Measurements from ENCODE around the gene CFAP53. TPM values are rescaled to one million over a fixed set of nuclear protein-coding genes. Genes with fewer than 3 reads are reported as not detected.
A peak's percentile ranks its signal among the peaks of the same experiment; 100 is the strongest.
"Not testable (repeated sequence)": the region's sequence is repeated elsewhere in the genome, so short reads cannot be mapped to it uniquely, and the experiment has no call there.

Gene CFAP53, protein sequence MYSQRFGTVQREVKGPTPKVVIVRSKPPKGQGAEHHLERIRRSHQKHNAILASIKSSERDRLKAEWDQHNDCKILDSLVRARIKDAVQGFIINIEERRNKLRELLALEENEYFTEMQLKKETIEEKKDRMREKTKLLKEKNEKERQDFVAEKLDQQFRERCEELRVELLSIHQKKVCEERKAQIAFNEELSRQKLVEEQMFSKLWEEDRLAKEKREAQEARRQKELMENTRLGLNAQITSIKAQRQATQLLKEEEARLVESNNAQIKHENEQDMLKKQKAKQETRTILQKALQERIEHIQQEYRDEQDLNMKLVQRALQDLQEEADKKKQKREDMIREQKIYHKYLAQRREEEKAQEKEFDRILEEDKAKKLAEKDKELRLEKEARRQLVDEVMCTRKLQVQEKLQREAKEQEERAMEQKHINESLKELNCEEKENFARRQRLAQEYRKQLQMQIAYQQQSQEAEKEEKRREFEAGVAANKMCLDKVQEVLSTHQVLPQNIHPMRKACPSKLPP
- 0.25 and 0.87 TPM in 2 replicates for total RNA-seq (2012; rRNA removed)

DNA sequence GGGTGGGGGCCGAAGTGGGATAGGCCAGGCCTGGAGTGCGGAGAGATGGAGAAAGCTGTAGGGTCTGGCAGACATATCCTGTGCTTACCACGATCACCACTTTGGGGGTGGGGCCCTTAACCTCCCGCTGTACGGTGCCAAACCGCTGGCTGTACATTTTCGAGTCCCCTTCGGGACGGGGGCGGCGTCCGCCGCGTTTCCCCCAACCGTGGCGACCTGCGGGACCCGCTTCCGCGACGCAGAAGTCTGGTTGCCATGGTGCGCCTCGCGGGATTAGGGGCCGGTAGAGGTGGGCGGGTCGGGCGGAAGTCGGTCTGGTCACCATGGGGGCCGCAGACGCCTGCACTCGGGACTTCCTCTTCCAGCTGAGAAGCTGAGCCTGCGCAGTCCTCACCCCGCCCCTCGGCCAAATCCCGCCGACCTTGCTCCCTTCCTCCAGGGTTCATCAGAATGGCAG, at the start of gene CFAP53:
CFAP53 (minus strand) TSS at position 248 of the 457 bp plus-strand sequence; CDS start at position 157, 91 bp downstream.
- Histone ChIP-seq H3K9ac (ENCODE audit: low read depth, low read length) (peak within 1 kb of the TSS; percentile 73), H3K4me1 (ENCODE audit: control insufficient read depth, insufficient read depth, low read length) (peaks cover 4% of the 10 kb centered on the region), H3K4me2 (ENCODE audit: low read length) (peak within 1 kb of the TSS; percentile 80), H3K9me3 (replicated peaks; ENCODE audit: low read length) (no peaks in the 10 kb centered on the region), H3K4me3 (ENCODE audit: low read length) (peak within 1 kb of the TSS; percentile 75), H3K36me3 (ENCODE audit: insufficient read depth, low read length) (peaks cover 38% of the 10 kb centered on the region), H3K27me3 (ENCODE audit: control insufficient read depth, insufficient read depth, low read length) (peaks cover 8% of the 10 kb centered on the region)

DNA sequence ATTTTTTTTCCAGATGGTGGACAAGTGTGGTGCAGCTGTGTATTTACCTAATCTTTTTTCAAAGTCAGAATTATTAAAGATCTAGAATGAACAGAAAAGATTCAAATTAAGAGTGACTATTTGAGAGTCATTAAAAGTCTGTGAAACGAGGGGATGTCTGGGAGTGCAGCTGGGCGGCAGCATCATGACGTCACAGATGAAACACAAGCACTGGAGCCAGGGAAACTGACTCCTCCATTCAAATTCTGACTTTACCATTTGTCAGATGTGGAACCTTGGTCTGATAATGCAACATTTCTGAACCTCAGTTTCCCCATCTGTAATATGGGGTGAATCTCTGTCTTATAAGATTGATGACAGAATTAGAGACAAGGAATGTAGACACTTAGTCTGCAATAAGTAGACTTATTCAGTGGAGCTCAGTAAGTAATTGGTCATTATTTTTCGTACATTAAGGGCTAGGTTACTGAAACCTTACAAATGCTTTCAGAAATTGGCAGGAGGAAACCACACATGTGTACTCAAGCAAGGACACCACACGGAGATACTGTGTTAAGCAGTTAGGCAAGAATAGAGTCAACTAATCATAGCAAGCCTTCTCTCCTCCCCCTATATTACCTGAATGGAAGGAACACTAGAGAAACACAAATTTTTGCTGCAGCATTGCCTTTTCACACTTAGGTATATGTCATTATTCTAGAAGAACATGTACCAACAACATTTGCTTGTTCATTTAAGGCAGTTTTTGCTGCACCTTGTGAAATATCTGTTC, 49.0 kb upstream of the CFAP53 start:
- Histone ChIP-seq H3K36me3 (ENCODE audit: insufficient read depth, low read length) (no peaks in the 10 kb centered on the region), H3K9me3 (replicated peaks; ENCODE audit: low read length) (no peaks in the 10 kb centered on the region), H3K4me1 (ENCODE audit: control insufficient read depth, insufficient read depth, low read length) (no peaks in the 10 kb centered on the region), H3K4me2 (ENCODE audit: low read length) (no peak overlapping the region), H3K27me3 (ENCODE audit: control insufficient read depth, insufficient read depth, low read length) (peaks cover 20% of the 10 kb centered on the region), H3K9ac (ENCODE audit: low read depth, low read length) (no peak overlapping the region), H3K4me3 (ENCODE audit: low read length) (no peak overlapping the region)

DNA sequence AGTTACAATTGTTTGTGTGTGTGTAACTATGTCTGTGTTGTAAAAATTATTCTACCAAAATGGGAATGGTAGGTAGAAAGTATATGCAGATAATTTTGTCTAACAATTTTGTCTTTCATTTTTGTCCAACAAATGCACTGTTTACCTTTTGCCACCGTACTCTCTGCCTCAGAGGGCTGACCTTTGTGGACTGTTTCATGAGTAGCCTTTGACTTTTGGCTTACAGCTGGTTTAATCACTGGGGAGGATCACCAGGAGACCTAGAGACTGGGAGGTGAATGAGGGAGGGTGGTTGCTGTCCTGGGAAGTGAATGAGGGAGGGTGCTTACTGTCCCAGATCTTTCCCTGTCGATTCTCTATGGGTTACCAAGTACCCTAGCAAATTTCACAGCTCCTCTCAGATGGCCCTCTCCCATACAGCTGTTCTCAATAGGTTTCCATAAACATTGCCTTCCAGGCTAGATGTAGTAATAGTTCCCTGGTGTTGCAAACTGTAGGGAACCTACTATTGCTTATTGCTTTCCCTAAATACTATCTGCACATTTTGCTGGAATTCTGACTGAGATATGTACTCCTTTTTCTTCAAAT, 47.7 kb upstream of the CFAP53 start:
- no peaks in the 10 kb centered on the region for H3K4me1 ChIP-seq (ENCODE audit: control insufficient read depth, insufficient read depth, low read length)
- H3K4me3 ChIP-seq (ENCODE audit: low read length) = no peak overlapping the region
- H3K27me3 ChIP-seq (ENCODE audit: control insufficient read depth, insufficient read depth, low read length) = peaks cover 20% of the 10 kb centered on the region
- no peaks in the 10 kb centered on the region for H3K9me3 ChIP-seq (replicated peaks; ENCODE audit: low read length)
- no peak overlapping the region for H3K9ac ChIP-seq (ENCODE audit: low read depth, low read length)
- no peak overlapping the region for H3K4me2 ChIP-seq (ENCODE audit: low read length)
- no peaks in the 10 kb centered on the region for H3K36me3 ChIP-seq (ENCODE audit: insufficient read depth, low read length)

DNA sequence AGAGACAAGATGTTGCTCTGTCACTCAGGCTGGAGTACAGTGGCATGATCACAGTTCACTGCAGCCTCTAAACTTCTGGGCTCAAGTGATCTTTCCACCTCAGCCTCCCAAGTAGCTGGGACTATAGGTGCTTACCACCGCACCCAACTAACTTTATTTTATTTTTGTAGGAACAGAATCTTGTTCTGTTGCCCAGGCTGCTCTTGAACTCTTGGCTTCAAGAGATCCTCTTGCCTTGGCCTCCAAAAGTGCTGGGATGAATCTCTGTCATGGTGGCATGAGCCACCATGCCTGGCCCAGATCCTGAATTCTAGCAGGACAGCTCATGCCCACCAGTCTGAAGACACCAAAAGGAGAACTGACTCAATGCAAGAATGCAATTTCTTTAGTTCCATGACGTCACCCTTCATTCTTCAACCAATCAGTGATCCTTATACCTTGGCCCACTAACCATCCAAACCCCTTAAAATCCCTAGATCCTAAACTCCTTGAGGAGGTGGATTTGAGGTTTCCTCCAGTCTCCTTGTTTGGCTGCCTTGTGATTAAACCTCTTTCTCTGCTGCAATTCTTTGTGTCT, 46.8 kb upstream of the CFAP53 start:
- Histone ChIP-seq H3K4me3 (ENCODE audit: low read length) (no peak overlapping the region), H3K36me3 (ENCODE audit: insufficient read depth, low read length) (no peaks in the 10 kb centered on the region), H3K9ac (ENCODE audit: low read depth, low read length) (no peak overlapping the region), H3K9me3 (replicated peaks; ENCODE audit: low read length) (no peaks in the 10 kb centered on the region), H3K4me2 (ENCODE audit: low read length) (no peak overlapping the region), H3K4me1 (ENCODE audit: control insufficient read depth, insufficient read depth, low read length) (peaks cover 4% of the 10 kb centered on the region), H3K27me3 (ENCODE audit: control insufficient read depth, insufficient read depth, low read length) (peaks cover 20% of the 10 kb centered on the region)

DNA sequence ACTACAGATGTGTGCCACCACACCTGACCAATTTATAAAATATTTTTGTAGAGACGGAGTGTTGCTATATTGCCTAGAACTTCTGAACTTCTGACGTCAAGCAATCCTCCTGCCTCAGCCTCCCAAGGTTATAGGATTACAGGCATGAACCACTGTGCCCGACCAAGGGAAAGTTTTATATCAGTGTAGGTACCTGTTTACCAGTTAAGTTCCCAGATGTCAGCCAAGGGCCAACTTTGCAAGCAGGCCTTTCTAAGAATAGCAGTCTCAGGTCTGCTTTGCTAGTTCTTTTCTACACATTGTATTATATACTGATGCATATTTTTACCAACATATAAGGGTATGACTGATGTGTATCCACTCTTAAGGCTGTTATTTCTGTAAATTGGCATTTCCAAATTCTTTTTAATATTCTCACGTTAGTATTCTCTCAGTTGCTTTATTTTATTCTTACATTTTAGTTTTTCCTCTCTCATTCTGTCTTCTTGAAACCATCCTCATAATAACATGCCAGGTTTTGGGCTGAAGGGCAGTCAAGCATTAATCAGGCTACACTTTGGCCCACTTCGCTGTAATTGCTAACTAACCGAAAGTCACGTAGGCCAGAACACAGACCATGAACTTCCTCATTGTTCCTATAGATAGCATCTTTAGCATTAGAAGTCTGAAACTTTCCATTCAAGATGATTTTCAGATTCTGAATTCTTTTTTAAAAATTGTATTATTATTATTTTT, 46.2 kb upstream of the CFAP53 start:
- Histone ChIP-seq H3K27me3 (ENCODE audit: control insufficient read depth, insufficient read depth, low read length) (peaks cover 20% of the 10 kb centered on the region), H3K4me2 (ENCODE audit: low read length) (no peak overlapping the region), H3K4me3 (ENCODE audit: low read length) (no peak overlapping the region), H3K4me1 (ENCODE audit: control insufficient read depth, insufficient read depth, low read length) (peaks cover 4% of the 10 kb centered on the region), H3K36me3 (ENCODE audit: insufficient read depth, low read length) (no peaks in the 10 kb centered on the region), H3K9ac (ENCODE audit: low read depth, low read length) (no peak overlapping the region), H3K9me3 (replicated peaks; ENCODE audit: low read length) (no peaks in the 10 kb centered on the region)

DNA sequence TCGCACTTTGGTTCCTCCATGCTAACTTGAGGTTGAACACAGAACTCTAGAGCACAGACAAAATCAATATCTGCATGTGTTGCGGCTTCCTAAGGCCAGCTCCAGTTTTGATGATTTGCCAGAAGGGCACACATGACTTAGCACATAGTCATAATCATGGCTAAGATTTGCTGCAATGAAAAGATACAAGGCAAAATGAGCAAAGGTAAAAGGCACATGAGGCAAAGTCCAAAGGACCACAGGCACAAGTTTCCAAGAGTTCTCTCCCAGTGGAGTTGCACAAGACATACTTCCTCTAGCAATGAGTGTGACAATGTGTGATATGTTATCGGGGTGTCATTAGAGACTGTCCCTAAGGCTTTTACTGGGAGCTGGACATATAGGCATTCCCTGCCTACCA, 45.4 kb upstream of the CFAP53 start:
- Histone ChIP-seq H3K9ac (ENCODE audit: low read depth, low read length) (no peak overlapping the region), H3K36me3 (ENCODE audit: insufficient read depth, low read length) (no peaks in the 10 kb centered on the region), H3K4me1 (ENCODE audit: control insufficient read depth, insufficient read depth, low read length) (peaks cover 8% of the 10 kb centered on the region)

DNA sequence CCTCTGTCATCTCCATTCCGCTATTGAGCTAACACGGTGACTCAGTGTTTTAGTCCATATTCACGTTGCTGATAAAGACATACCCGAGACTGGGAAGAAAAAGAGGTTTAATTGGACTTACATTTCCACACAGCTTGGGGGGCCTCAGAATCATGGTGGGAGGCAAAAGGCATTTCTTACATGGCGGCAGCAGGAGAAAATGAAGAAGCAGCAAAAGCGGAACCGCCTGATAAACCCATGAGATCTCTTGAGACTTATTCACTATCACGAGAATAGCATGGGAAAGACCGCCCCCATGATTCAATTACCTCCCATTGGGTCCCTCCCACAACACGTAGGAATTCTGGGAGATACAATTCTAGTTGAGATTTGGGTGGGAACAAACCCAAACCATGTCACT, 43.8 kb upstream of the CFAP53 start:
- no peak overlapping the region for H3K9ac ChIP-seq (ENCODE audit: low read depth, low read length)
- no peaks in the 10 kb centered on the region for H3K9me3 ChIP-seq (replicated peaks; ENCODE audit: low read length)
- peaks cover 12% of the 10 kb centered on the region for H3K27me3 ChIP-seq (ENCODE audit: control insufficient read depth, insufficient read depth, low read length)
- H3K4me2 ChIP-seq (ENCODE audit: low read length) = no peak overlapping the region
- no peaks in the 10 kb centered on the region for H3K36me3 ChIP-seq (ENCODE audit: insufficient read depth, low read length)
- peaks cover 8% of the 10 kb centered on the region for H3K4me1 ChIP-seq (ENCODE audit: control insufficient read depth, insufficient read depth, low read length)
- H3K4me3 ChIP-seq (ENCODE audit: low read length) = no peak overlapping the region

More for the DNA sequence above, 45.4 kb upstream of the CFAP53 start:
- no peak overlapping the region for H3K4me2 ChIP-seq (ENCODE audit: low read length)
- no peak overlapping the region for H3K4me3 ChIP-seq (ENCODE audit: low read length)
- no peaks in the 10 kb centered on the region for H3K9me3 ChIP-seq (replicated peaks; ENCODE audit: low read length)
- peaks cover 17% of the 10 kb centered on the region for H3K27me3 ChIP-seq (ENCODE audit: control insufficient read depth, insufficient read depth, low read length)

DNA sequence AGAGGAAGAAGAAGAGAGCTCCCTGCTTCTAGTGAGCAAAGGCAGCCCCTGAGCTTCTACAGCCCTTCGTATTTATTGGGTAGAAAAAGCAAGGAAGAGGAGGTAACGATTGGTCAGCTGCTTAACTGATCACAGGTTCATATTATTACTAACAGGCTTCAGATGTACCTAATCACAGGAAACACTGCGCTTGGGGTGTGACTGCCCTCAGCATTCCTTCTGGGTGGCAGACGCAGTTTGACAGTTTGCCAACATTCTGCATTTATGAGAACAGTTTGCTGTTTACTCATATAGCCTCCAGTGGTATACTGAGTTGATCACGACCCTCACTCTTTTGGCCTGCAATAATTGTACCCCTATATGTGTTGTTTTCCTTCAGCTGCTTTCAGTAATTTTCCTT, 42.6 kb upstream of the CFAP53 start:
- not testable (repeated sequence) for H3K9me3 ChIP-seq (replicated peaks; ENCODE audit: low read length); H3K36me3 ChIP-seq (ENCODE audit: insufficient read depth, low read length); H3K4me1 ChIP-seq (ENCODE audit: control insufficient read depth, insufficient read depth, low read length); H3K4me2 ChIP-seq (ENCODE audit: low read length); H3K4me3 ChIP-seq (ENCODE audit: low read length); H3K9ac ChIP-seq (ENCODE audit: low read depth, low read length); H3K27me3 ChIP-seq (ENCODE audit: control insufficient read depth, insufficient read depth, low read length)

DNA sequence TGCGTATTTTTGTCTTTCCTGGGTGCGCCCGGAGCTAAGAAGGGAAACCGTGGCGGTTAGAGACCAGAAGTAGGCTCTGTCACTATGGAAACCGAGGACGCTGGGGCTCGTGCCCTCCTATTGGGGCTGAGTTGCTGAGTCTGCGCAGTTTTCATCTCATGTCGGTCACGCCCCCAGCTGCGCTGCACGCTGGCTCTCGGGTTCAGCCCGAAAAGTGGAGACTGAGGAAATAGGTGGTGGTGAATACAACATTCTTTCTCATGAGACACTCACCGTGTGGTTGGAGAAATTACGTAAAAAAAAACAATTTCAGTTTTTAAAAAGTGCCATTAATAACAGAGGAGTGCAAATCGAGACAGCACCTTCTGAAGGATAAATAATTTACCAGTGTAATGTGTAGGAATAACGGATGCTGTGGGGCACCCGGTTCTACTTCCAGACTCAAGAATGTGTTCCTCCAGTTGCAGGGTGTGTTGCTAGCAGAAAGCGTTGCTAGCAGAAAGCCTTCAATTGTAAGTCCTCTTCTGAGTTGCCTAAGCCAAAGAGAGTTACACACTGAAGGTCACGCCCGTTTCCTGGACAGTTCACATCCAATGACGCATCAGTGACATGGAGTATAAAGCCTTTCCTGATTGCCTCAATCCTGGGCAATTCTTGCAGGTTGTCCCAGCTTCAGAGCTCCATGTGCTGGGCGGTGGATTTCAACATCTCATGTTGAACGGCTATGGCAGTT, 41.6 kb upstream of the CFAP53 start:
- peaks cover 8% of the 10 kb centered on the region for H3K4me1 ChIP-seq (ENCODE audit: control insufficient read depth, insufficient read depth, low read length)
- peak overlapping the region; percentile 86 for H3K4me2 ChIP-seq (ENCODE audit: low read length)
- H3K4me3 ChIP-seq (ENCODE audit: low read length) = peak overlapping the region; percentile 67
- no peaks in the 10 kb centered on the region for H3K9me3 ChIP-seq (replicated peaks; ENCODE audit: low read length)
- H3K9ac ChIP-seq (ENCODE audit: low read depth, low read length) = peak overlapping the region; percentile 45
- peaks cover 16% of the 10 kb centered on the region for H3K27me3 ChIP-seq (ENCODE audit: control insufficient read depth, insufficient read depth, low read length)
- no peaks in the 10 kb centered on the region for H3K36me3 ChIP-seq (ENCODE audit: insufficient read depth, low read length)

DNA sequence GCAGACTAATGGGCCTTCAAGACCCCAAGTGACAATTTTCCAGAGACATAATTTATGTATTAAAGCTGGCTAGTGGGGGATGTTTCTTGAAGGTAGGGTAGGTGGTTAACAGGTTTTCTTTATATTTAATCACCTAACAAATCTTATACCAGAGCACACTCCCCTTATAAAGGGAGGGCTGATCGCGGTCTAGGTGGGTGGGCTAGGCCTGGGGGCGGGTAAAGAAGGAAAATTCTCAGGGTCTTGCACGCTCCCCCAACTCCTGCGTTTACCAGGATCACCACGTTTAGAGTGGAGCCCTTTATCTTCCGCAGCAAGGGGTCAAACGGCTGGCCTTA, 41.1 kb upstream of the CFAP53 start:
- Histone ChIP-seq H3K9ac (ENCODE audit: low read depth, low read length) (peak overlapping the region; percentile 45), H3K27me3 (ENCODE audit: control insufficient read depth, insufficient read depth, low read length) (peaks cover 21% of the 10 kb centered on the region), H3K4me2 (ENCODE audit: low read length) (peak overlapping the region; percentile 86), H3K36me3 (ENCODE audit: insufficient read depth, low read length) (no peaks in the 10 kb centered on the region), H3K9me3 (replicated peaks; ENCODE audit: low read length) (no peaks in the 10 kb centered on the region), H3K4me1 (ENCODE audit: control insufficient read depth, insufficient read depth, low read length) (peaks cover 8% of the 10 kb centered on the region), H3K4me3 (ENCODE audit: low read length) (peak overlapping the region; percentile 67)
